HFFc6 (cell line): ENCODE data around the gene GCK. TPM values are rescaled to one million over a fixed set of nuclear protein-coding genes. Genes with fewer than 3 reads are reported as not detected.
A peak's percentile ranks its signal among the peaks of the same experiment; 100 is the strongest.

Experiments used
- DNase-seq: peaks from one replicate; pipeline ENCODE4 v3.0.0-alpha.2; 2018
- H3K27ac Mint-ChIP-seq: 2 replicates; pipeline ENCODE4 v1.8.0; 2020; ENCODE audit warnings: mild to moderate bottlenecking, mixed read lengths
- H3K27me3 Mint-ChIP-seq: 2 replicates; pipeline ENCODE4 v1.8.0; 2021; ENCODE audit warnings: mild to moderate bottlenecking, moderate library complexity, mixed read lengths; ENCODE audit not compliant: insufficient read depth
- H3K36me3 Mint-ChIP-seq: 2 replicates; pipeline ENCODE4 v1.8.0; 2021; ENCODE audit warnings: low read depth, mixed read lengths
- H3K4me1 Mint-ChIP-seq: 2 replicates; pipeline ENCODE4 v1.8.0; 2020; ENCODE audit warnings: low read depth, mixed read lengths
- H3K4me3 Mint-ChIP-seq: 2 replicates; pipeline ENCODE4 v1.8.0; 2020; ENCODE audit warnings: mild to moderate bottlenecking, moderate library complexity, mixed read lengths
- H3K9me3 Mint-ChIP-seq: 2 replicates; pipeline ENCODE4 v1.8.0; 2020; ENCODE audit warnings: mild to moderate bottlenecking, mixed read lengths
- CTCF ChIP-seq: fragments of 200-600 bp; sonication (generic); IDR thresholded peaks from 2 replicates; pipeline ENCODE4 v1.5.0; 2021; ENCODE audit warnings: antibody characterized with exemption, mild to moderate bottlenecking
- total RNA-seq, 6 experiments: library from RNA; stranded (reverse); fragmentation: NEBNext Ultra II Directional; extraction: Animal tissue kit (Norgen Biotek cat#: 25700); gene quantifications; 2 replicates in 1 of 6; 3 replicates in 5 of 6; pipeline ENCODE4 v1.2.3, GENCODE V29; 2021

GCK gene
- total RNA-seq, 6 experiments from 2014 or later, result 0.11 to 0.26 (median 0.17) TPM; not detected in 2

GRCh38 chr7:44213877-44214388, 24.7 kb upstream of the GCK start:
- TF ChIP-seq CTCF, result no peak
- DNase-seq, result no peak
- Mint-ChIP-seq H3K27ac (peak overlapping the region; percentile 51), H3K4me1 (no peaks in the 10 kb centered on the region), H3K4me3 (no peak overlapping the region), H3K36me3 (peaks cover 12% of the 10 kb centered on the region; the same call in 1 of the 2 replicates), H3K9me3 (no peaks in the 10 kb centered on the region), H3K27me3 (peaks cover 2% of the 10 kb centered on the region)

GRCh38 chr7:44213206-44213876, 24.1 kb upstream of the GCK start:
- Mint-ChIP-seq H3K4me1 (no peaks in the 10 kb centered on the region), H3K27ac (no peak overlapping the region), H3K27me3 (peaks cover 2% of the 10 kb centered on the region), H3K4me3 (no peak overlapping the region), H3K9me3 (no peaks in the 10 kb centered on the region), H3K36me3 (peaks cover 12% of the 10 kb centered on the region; the same call in 1 of the 2 replicates)
- DNase-seq, result no peak
- no peak for TF ChIP-seq CTCF

GRCh38 chr7:44212581-44213184, 23.4 kb upstream of the GCK start:
- no peak for DNase-seq
- H3K4me3 Mint-ChIP-seq, result no peak overlapping the region
- peaks cover 2% of the 10 kb centered on the region for H3K27me3 Mint-ChIP-seq
- TF ChIP-seq CTCF, result no peak
- H3K4me1 Mint-ChIP-seq, result no peaks in the 10 kb centered on the region
- H3K36me3 Mint-ChIP-seq, result peaks cover 12% of the 10 kb centered on the region; the same call in 1 of the 2 replicates
- no peak overlapping the region for H3K27ac Mint-ChIP-seq
- no peaks in the 10 kb centered on the region for H3K9me3 Mint-ChIP-seq

- H3K9me3 Mint-ChIP-seq, result no peaks in the 10 kb centered on the region
- peaks cover 12% of the 10 kb centered on the region for H3K36me3 Mint-ChIP-seq
- no peaks in the 10 kb centered on the region for H3K4me1 Mint-ChIP-seq
- peaks cover 2% of the 10 kb centered on the region for H3K27me3 Mint-ChIP-seq
- no peak for DNase-seq
- H3K4me3 Mint-ChIP-seq, result no peak overlapping the region
- no peak for TF ChIP-seq CTCF
- H3K27ac Mint-ChIP-seq, result no peak overlapping the region
These were observed 22.8 kb upstream of the GCK start for GRCh38 chr7:44212018-44212417.

GRCh38 chr7:44211126-44211675, 22.0 kb upstream of the GCK start:
- Mint-ChIP-seq H3K9me3 (no peaks in the 10 kb centered on the region), H3K36me3 (peaks cover 12% of the 10 kb centered on the region), H3K27ac (no peak overlapping the region), H3K4me3 (no peak overlapping the region), H3K4me1 (no peaks in the 10 kb centered on the region), H3K27me3 (peaks cover 2% of the 10 kb centered on the region)
- no peak for TF ChIP-seq CTCF
- no peak for DNase-seq
